Measurements from ENCODE around the gene PSAT1.

Gene PSAT1

DNA sequence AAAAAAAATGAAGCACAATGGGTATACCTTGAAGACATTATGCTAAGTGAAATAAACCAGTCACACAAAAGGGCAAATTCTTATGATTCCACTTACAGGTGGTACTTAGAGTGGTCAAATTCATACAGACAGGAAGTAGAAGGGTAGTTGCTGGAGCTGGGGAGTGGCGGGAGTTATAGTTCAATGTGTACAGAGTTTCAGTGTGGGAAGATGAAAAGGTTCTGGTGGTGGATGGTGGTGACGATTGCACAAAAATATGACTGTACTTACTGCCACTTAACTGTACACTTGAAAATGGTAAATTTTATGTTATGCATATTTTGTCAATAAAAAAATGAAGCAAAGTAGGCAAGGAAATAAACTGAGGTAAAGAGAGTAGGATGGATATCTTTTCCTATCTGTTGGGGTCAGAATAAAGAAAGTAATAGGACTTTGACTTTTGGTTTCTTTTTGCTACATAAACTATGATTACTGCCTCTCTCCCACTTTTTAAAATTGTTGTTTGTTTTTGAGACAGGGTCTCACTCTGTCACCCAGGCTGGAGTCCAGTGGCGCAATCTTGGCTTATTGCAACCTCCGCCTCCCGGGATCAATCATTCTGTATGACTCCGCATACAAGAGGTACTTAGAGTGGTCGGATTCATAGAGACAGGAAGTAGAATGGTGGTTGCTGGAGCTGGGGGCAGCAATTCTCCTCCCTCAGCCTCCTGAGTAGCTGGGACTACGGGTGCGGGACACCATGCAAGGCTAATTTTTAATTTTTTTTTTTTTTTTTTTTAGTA is 4.0 kb upstream of the PSAT1 start:
- DNase-seq (ENCODE audit: low read depth in 2 of 2), result no peak

DNA sequence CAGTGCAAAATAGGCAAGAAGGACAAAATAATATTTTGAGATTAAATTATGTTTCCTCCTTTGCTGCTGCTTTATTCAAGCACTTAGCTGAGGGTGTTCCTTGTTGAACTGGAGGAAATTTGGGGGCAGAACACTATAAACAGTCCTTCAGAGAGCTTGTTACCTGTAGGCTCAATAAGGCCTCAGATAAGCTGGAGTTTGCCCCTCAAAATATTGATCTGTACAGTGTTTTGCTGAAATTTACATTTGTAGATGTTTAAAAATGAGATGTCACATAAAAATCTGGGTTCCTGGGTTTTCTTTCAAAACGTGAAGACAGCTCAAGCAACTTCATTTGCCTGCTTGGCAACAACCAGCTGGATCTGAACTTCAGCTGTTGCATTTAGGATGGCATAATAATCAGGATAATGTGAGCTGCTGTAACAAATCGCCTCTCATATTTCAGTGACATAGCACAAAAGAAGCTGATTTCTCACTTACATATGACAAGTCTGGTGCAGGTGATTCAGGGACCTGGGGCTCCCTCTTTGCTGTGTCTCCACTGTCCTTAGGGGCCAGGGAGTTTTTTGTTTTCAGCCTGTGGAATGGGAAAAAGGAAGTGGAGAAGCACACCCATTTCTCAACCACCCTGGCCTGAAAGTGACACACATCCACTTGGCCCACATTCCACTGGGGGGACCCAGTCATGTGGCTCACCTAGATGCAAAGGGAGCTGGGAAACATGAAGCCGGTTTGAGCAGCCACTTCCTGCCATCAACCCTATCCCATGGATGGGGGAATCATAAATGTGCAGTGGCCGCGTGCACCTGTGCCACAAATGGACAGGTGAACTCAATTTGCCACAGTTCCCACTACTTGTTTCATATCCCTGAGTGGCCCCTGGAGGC is 2.4 kb upstream of the PSAT1 start:
- DNase-seq (ENCODE audit: low read depth in 2 of 2), result no peak

DNA sequence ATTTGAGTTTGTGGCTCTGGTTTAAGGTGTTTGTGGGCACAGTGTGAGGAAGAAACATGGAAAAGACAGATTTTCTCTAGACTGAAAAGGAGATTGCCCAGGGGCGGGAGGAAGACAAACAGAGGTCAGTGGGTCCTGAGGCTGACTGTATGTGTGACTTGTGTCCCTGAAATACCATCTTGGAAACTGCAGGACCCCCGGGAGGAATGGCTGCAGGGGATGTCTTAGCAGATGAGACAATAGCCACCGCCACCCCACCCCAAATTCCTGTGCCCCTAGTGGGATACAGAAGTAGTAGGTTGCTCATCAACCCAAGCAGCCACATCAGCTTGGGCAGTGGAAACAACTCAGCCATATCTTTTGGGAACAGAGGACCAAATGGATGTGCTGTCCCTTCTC is 1.7 kb upstream of the PSAT1 start:
- no peak for DNase-seq (ENCODE audit: low read depth in 2 of 2)

DNA sequence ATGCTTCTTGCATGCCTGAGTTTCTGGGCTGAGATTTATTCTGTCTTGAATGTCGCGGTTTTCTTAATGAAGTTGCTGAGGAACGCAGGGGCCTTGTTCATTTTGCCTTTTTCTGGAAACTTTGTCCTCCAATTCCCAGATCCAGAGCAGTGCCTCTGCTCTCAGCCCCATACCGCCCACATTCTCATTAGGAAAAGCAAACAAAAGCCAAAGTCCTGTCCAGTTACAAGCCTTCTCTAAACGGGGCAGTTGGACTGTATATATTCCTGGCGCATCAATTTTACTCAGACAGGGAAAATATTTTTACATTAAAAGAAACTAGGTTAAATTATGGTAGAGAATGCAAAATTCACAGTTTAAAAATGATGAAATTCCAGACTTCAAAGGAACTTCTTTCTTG is 1.2 kb upstream of the PSAT1 start:
- DNase-seq (ENCODE audit: low read depth in 2 of 2), result no peak

DNA sequence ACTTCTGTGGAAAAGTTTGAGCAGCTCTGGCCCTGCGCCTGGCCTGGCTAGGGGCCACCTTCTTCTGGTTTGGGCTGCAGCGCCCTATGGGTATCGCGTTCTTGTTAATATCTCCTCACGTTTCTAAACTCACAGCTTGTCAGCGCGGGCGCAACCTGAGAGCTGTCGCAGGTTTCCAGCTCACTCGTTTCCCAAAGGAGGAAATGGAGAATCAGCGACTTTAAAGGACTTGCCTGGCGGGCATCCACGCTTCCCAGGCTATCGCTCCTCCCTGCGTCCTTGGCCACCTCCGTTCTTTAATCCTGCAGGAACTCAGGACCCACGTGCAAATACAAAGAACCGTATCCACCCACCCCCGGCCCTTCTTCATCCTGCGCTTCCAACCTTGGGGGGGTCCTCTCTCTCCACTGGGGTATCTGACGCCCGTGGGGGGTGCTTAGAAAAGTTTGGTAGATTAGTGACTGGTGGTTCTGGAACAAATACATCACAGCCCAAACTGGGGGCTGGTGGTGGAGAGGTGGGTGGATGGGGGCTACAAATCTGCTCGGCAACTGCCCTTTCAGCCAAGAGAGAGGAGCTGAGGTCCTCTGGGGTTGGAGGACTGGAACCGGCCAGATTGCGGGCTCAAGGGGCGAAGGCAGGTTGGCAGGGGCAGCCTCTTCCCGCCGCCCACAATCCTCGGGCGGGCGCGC is 578 bp upstream of the PSAT1 start:
- DNase-seq (ENCODE audit: low read depth in 2 of 2), result no peak

DNA sequence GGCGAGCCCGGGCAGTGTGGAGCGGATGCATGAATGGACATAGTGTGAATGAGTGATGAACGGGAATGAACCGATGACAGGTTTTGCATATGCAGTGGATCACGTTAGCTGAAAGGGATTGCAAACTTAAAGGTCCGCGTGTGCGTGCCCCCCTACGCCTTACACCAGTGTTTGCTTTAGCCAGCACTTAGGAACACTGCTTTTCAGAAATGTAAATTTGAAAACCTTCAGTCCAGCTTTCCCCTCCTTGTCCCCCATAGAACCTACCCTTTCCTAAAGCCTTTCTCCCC is 692 bp downstream of the PSAT1 start:
- no peak for DNase-seq (ENCODE audit: low read depth in 2 of 2)

DNA sequence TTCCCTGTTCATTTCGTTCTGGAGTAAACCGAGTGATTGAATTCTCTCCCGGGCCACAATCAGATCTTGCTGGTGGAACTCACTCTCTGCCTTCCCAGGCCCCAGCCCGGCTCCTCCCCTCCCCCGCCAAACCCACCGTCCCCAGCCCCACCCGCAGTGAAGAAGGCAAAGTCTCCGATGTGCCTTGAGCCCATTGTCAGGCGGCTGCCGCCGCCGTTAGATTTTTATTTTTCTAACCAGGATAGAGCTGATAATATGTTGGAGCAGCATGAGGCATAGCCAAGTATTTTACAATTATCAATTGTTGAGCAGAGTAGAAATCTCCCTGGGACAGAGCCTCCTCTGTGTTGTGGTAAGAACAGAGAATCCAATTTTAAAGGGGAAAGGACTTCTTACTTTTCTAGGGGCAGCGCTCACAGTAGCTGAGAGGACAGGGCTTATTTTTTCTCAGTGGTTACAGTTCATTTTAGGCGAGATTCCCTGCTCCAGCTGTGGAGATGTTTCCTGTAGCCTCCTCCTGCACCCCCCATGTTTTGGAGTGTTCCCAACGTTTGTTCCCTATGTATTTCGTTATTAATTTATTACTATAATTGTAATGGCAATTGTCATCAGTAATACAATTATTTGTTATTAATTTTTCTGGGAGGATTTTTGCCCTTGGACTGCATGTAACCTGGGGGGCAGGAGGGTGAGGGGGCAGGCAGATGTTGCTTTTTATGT is 1.3 kb downstream of the PSAT1 start:
- DNase-seq (ENCODE audit: low read depth in 2 of 2), result no peak

DNA sequence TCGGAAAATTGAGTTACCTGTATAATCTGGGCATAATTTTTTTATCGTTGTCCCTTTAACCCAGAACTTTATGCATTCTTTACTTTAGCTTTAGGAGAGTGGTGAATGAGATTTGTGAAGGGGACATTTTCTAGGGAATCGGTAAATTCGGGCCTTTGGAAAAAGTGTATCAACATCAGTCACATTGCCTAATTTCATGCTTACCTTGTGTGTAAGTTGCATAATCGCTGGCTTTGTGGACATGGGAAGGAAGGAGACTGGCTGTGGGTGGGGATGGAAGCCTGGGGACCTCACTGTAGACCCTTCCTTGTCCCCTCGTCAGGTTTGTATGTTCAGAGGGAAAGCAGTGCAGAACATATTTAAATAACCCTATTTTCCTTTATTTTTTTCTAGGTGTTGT is 3.3 kb downstream of the PSAT1 start:
- DNase-seq (ENCODE audit: low read depth in 2 of 2), result no peak

DNA sequence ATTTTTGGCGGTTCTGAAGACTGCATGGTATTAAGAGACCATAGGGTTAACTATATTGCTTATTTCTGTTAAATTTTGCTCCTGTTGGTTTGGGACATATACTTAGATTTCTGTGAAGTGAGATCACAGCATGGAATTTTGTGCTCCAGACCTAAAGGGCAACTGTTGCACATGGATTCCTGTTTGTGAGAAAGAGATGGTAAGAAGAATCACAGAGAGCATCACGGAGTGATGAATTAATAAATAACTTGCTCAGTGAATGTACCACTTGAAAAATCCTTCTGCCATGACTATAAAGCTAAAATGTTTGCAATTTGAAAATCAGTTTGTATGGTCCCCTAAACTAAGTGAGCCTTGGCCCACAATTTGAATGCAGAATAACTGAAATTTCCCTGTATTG is 4.5 kb downstream of the PSAT1 start:
- no peak for DNase-seq (ENCODE audit: low read depth in 2 of 2)

DNA sequence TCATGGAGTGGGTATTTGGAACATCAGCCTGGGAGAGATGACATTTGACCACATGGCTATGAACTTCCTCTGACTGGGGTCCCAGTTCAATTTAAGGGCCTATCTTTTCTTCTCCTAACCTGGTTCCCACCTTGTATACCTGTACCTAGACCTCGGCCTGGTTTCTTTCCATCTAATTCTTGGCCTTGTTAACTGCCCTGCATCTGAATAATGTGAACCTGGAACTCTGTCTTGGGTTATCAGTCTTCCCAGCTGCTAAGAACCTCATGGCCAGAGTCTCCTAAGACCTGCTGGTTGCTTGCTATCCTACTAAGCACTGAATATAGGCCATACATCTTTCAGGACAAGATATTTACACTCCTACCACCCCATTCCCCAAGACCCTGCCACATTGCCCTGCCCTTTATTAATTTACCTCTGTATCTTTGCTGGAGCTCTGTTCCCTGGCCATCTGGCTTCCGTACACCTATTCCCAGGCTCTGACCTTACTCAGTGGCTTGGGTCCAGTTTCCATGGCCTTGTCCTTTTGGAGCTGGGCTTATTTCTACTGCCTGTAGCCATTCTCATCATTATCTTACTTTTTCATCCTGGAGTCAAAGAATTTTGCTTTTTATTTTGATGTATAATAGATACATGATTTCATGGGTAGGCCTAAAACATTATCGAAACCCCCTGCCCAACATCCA is 6.6 kb downstream of the PSAT1 start:
- DNase-seq (ENCODE audit: low read depth in 2 of 2), result no peak

DNA sequence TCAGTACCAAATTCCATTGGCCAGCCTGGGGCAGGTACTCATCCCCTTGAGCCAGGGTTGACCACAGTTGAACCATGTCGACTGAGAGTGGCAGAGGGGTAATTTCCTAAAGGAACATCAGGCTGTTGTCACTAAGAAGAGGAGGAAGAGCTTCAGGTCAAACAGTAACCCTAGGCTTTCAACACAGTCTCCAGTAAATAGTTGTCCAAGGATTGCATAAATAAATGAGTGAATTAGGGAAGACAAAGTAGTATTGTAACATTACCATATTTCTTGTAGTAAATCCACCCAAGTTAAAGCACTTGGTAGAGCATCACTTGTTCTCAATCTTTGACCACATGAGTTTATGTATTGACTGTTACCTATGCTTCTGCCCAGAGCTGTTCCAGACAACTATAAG is 7.4 kb downstream of the PSAT1 start:
- DNase-seq (ENCODE audit: low read depth in 2 of 2), result no peak

DNA sequence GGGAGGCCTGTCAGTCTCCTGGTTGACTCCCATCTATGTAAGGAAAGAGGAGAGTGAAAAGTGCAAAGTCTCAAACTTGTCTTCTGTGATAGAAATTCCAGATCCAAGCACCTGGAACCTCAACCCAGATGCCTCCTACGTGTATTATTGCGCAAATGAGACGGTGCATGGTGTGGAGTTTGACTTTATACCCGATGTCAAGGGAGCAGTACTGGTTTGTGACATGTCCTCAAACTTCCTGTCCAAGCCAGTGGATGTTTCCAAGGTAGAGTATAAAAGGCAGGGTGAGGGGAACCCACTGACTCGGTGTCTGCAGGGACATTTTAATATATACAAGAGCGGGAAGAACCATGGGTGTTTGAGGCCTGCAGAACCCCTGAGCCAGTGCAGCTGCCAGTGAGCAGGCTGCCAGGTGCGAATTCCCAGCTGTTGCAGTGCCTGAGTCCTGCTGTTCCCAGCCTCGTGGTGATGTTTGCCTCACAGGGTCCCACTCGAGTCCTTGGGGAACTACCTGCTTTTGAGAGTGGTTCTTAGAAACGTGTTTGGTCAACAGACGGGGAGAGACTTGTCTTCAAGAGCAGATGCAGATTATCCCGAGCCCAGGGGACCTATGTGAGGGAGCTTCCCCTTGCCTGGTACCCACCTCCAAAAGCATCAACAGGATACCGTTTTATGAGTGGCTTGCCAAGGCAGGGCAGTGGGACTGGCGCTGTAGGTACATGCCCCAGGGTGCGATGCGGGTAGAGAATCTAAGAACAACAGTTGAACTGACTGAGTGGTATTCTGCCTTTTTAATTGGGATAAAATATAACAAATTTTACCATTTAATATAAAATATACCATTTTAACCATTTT is 9.5 kb downstream of the PSAT1 start:
- no peak for DNase-seq (ENCODE audit: low read depth in 2 of 2)

DNA sequence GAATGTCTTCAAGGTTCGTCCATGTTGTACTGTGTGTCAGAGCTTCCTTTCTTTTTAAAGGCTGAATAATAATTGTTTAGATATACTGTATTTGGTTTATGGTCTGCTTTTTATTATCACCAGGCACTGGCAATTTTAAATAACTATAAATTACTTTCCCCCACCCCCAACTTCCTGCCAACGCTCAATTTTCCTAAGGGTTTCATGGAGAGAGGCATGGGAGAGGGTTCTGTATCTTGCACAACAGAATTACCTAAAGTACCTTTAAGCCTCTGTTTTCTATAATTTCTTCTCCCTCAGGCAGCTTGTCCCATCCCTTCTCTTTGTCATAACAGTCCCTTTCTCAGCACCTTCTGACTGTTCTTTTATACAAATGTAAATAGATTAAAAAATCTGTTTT is 10.4 kb downstream of the PSAT1 start:
- DNase-seq (ENCODE audit: low read depth in 2 of 2), result no peak

DNA sequence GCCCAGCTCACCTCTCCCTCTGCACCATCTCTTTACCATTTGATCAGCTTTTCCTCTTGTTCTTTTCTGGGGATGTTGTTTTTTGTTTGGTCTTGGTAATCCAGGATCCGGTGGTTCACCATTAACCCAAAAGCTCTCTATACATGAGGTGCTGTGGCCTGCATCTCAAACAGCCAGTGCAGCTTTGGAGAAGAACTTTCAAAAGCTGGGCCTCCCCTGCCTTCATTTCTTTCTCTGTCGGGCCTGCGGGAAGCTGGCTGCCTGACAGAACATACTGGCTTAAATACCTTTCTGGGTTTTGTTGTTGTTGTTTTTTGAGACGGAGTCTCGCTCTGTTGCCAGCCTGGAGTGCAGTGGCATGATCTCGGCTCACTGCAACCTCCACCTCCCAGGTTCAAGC is 12.1 kb downstream of the PSAT1 start:
- no peak for DNase-seq (ENCODE audit: low read depth in 2 of 2)

DNA sequence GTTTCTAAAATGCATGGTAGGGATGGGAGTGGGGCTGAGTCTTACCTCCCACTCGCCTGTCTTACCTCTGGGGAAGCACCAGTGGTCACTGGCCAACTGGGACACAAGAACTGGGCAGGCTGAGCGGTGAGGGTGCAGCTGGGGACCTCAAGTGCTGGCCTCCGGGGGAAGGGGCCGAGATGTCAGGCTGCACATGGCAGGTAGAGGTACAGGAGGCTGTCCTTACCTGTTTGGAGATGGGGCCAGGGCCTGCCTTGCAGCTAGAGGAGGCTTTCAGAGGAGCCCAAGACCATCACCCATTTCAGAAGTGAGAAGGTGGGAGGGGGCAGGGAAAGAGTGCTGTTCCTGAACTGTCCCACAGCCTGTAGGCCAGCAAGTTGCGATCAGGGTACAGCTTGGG is 14.2 kb downstream of the PSAT1 start:
- DNase-seq (ENCODE audit: low read depth in 2 of 2), result no peak

DNA sequence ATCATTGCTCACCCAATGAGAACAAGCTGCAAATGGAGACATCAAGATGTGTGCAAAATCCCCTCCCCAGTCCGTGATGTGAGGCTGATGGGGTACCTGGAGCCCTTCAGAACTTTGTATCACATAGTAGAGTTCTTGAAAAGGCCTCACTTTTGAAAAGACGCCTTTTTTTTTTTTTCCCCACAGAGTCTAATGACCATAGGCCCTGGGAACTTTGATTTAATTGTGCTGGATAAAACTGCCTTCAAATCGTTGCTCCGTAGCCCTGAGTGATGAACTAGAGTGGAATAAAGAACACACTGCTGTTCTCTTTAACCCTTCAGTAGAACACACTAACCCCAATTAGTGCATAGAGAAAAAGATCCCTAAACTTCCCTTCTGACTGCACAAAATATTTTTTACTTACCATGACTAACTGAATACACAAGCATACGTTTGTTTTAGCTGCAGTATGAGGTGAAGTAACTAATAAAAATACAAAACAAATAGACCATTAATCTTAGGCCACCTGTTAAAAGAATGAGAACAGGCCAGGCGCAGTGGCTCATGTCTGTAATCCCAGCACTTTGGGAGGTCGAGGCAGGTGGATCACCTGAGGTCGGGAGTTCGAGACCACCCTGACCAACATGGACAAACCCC is 15.1 kb downstream of the PSAT1 start:
- DNase-seq (ENCODE audit: low read depth in 2 of 2), result no peak

DNA sequence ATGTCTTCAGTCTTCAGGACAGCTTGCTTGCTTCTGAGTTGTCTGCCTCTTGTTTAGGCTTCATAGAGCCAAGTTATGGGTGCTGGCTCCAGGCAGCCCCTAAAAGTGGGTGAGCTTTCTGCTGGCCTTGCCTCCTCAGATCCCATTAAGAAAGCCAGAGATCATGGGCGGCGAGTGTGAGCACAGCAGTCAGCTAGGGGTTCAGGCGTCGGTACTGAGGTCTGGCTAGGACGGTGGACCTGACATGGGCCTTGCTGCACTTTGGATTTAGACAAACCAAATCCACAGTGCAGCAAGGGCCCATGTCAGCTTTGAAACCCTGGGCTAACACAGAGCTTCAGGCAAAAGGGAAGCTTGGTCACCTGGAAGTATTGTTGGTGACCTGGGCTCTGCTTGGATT is 17.6 kb downstream of the PSAT1 start:
- DNase-seq (ENCODE audit: low read depth in 2 of 2), result no peak

DNA sequence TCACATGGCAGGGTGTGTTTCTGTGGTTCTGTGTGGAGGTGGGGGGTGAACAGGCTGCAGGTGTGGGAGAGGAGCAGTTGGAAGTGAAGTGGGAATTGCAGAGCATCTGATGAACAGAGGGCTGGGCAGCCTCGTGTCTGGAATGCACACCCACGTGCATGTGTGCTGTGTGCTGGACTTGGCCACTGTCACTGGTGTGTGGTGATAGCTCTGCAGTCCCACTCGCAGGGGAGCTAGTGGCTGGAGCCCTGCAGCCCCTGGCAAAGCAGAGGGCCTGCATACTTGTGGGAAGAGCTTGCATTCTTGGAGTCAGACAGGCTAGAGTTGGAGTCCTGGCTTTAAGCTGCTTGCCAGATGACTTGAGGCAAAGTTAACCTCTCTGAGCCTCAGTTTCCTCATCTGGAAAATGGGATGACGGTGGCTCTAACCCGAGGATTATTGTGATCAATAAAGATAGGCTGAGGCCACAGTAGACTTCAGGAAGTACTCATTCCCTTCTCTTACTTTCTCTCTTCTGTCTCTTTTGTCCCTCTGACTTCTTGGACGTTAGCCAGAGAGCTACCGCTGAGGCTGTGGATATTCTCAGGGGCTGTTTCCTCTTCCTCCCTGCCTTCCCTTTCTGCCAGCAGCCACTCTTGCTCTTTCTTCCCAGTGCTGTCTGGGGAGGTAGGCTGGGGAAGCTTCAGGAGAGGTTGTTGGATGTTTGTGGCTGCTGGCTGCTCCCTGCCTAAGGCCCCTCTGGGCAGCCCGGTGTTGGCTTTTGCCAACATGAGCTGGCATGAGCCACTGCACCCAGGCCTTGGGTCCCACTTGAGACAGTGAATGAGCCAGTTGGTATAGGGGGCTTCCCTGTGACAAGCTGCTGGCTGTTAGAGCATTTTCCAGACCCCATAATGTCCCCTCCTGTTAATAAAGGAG is 18.3 kb downstream of the PSAT1 start:
- no peak for DNase-seq (ENCODE audit: low read depth in 2 of 2)
